ENCODE data around the gene ATF7.
"Not testable (repeated sequence)": the region's sequence is repeated elsewhere in the genome, so short reads cannot be mapped to it uniquely, and the experiment has no call there.

Gene ATF7

DNA sequence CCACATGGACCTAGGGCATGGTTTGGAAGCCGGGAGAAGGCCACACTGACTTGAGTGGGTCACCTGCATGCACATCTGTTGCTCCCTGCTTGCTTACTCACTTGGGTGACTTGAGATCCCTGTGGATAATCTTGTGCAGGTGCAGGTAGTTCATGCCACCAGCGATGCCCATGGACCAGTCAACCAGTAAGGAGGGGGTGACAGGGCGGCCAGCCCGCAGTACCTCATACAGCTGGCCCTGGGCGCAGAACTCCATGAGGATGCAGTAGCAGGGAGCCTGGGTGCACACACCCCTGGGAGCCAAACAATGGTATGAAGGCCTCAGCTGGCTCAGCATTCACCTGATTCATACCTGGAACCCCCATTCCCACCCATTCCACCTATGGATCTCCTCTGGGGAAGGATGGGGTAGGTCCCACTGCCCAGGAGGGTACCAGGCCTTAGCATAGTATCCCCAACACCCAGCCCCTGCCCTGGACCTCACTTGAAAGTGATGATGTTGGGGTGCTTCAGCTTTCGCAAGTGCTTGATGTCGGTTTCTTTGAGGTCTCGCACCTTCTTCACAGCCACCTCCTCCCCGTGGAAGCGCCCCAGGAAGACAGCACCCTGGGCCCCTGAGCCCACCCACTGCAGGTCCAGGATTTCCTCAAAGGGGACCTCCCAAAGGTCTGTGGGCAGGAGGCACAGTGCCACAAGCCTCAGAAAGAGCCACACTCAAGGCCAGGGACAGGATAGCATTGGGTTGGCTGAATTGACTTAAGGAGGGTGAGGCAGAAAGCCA, 140.0 kb downstream of the ATF7 start:
- H3K27ac Mint-ChIP-seq, result peak overlapping the region in 1 of 2 donors; percentile 19
- H3K4me3 Mint-ChIP-seq, result no peak overlapping the region
- H3K27me3 Mint-ChIP-seq, result no peaks in the 10 kb centered on the region
- no peaks in the 10 kb centered on the region for H3K9me3 Mint-ChIP-seq
- ATAC-seq (no peak), DNase-seq (no peak)
- peaks cover 38% of the 10 kb centered on the region for H3K4me1 Mint-ChIP-seq

DNA sequence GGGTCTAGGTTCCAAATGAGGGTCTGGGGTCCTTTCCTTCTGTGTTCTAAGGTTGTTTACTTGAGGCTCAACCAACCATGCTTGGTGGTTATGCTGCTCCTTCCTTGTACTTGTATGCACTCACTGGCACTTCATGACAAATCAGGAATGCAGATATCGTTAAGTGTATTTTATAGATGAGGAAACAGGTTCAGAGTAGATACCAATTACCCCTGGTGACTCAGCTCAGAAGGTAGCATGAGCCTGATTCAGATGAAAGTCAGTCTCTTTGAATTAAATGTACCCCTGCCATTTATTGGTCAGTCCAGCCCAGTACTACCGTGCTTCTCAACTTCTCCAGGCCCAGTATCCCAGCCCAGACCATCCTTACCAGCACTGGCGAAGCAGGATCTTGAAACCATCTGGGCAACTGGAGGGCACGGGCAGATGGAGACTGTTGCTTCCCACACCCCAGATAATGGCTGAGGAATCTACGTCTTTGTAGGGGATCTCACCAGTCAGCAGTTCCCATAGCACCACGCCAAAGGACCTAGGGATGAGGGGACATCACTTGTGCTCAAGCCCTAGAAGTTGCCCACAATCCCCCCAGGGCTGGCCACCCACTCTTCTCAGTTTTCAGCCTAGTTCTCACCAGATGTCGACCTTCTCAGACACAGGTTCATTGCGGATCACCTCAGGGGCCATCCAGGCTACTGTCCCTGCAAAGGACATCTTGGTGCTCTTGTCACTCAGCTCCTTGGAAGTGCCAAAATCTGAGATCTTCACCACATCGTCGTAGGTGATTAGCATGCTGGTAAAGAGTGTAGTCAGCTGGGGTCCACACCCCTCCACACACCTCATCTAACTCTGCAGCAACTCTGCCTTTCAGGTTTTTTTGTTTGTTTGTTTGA, 141.3 kb downstream of the ATF7 start:
- no peaks in the 10 kb centered on the region for H3K27me3 Mint-ChIP-seq
- peak overlapping the region in 1 of 2 donors; percentile 78 for H3K27ac Mint-ChIP-seq
- DNase-seq (no peak), ATAC-seq (no peak)
- no peaks in the 10 kb centered on the region for H3K9me3 Mint-ChIP-seq
- H3K4me3 Mint-ChIP-seq, result no peak overlapping the region
- peaks cover 38% of the 10 kb centered on the region for H3K4me1 Mint-ChIP-seq

GRCh38 chr12:53483979-53484377, 142.2 kb downstream of the ATF7 start:
- ATAC-seq, result peak; percentile 26

GRCh38 chr12:53483225-53483978, 142.8 kb downstream of the ATF7 start:
- Mint-ChIP-seq H3K27ac (no peak overlapping the region), H3K4me3 (no peak overlapping the region), H3K27me3 (no peaks in the 10 kb centered on the region), H3K4me1 (peaks cover 45% of the 10 kb centered on the region), H3K9me3 (no peaks in the 10 kb centered on the region)
- DNase-seq, result no peak
- ATAC-seq, result peak; percentile 8

More at GRCh38 chr12:53483979-53484377, 142.2 kb downstream of the ATF7 start:
- no peak for DNase-seq
- no peak overlapping the region for H3K4me3 Mint-ChIP-seq
- no peak overlapping the region for H3K27ac Mint-ChIP-seq
- no peaks in the 10 kb centered on the region for H3K9me3 Mint-ChIP-seq
- H3K27me3 Mint-ChIP-seq, result no peaks in the 10 kb centered on the region
- peaks cover 41% of the 10 kb centered on the region for H3K4me1 Mint-ChIP-seq

GRCh38 chr12:53482626-53483168, 143.5 kb downstream of the ATF7 start:
- no peak overlapping the region for H3K4me3 Mint-ChIP-seq
- H3K27ac Mint-ChIP-seq, result no peak overlapping the region
- H3K9me3 Mint-ChIP-seq, result no peaks in the 10 kb centered on the region
- H3K4me1 Mint-ChIP-seq, result peaks cover 39% of the 10 kb centered on the region
- no peaks in the 10 kb centered on the region for H3K27me3 Mint-ChIP-seq
- DNase-seq (no peak), ATAC-seq (no peak)

GRCh38 chr12:53481939-53482586, 144.1 kb downstream of the ATF7 start:
- peak overlapping the region in 1 of 2 donors; percentile 7 for H3K4me3 Mint-ChIP-seq
- H3K4me1 Mint-ChIP-seq, result peaks cover 35% of the 10 kb centered on the region
- H3K9me3 Mint-ChIP-seq, result no peaks in the 10 kb centered on the region
- H3K27me3 Mint-ChIP-seq, result no peaks in the 10 kb centered on the region
- ATAC-seq (peak; percentile 53), DNase-seq (no peak)
- peak overlapping the region in 1 of 2 donors; percentile 92 for H3K27ac Mint-ChIP-seq

- not testable (repeated sequence) for H3K4me3 Mint-ChIP-seq, ATAC-seq, DNase-seq, H3K27me3 Mint-ChIP-seq, H3K9me3 Mint-ChIP-seq
- Mint-ChIP-seq H3K27ac (peak overlapping the region in 1 of 2 donors; percentile 52), H3K4me1 (peaks cover 37% of the 10 kb centered on the region)
Observed at GRCh38 chr12:53481458-53481857, 144.7 kb downstream of the ATF7 start.

GRCh38 chr12:53480491-53481442, 145.4 kb downstream of the ATF7 start:
- H3K4me3 Mint-ChIP-seq, result no peak overlapping the region
- peaks cover 35% of the 10 kb centered on the region for H3K4me1 Mint-ChIP-seq
- peak overlapping the region; percentile 6 to 52 for H3K27ac Mint-ChIP-seq

GRCh38 chr12:53479331-53479730, 146.9 kb downstream of the ATF7 start:
- no peaks in the 10 kb centered on the region for H3K9me3 Mint-ChIP-seq
- H3K4me3 Mint-ChIP-seq, result no peak overlapping the region
- DNase-seq (no peak), ATAC-seq (no peak)
- H3K4me1 Mint-ChIP-seq, result peaks cover 36% of the 10 kb centered on the region
- H3K27ac Mint-ChIP-seq, result no peak overlapping the region
- no peaks in the 10 kb centered on the region for H3K27me3 Mint-ChIP-seq

More at GRCh38 chr12:53480491-53481442, 145.4 kb downstream of the ATF7 start:
- no peak for ATAC-seq
- no peaks in the 10 kb centered on the region for H3K9me3 Mint-ChIP-seq
- no peaks in the 10 kb centered on the region for H3K27me3 Mint-ChIP-seq
- DNase-seq, result no peak

- Mint-ChIP-seq H3K4me1 (peaks cover 41% of the 10 kb centered on the region), H3K27ac (peak overlapping the region in 1 of 2 donors; percentile 25), H3K4me3 (no peak overlapping the region), H3K9me3 (no peaks in the 10 kb centered on the region), H3K27me3 (no peaks in the 10 kb centered on the region)
- no peak for DNase-seq
- no peak for ATAC-seq
Observed at GRCh38 chr12:53478865-53479264, 147.3 kb downstream of the ATF7 start.

GRCh38 chr12:53476769-53477209, 149.4 kb downstream of the ATF7 start:
- Mint-ChIP-seq H3K4me1 (peaks cover 55% of the 10 kb centered on the region), H3K27me3 (no peaks in the 10 kb centered on the region), H3K9me3 (no peaks in the 10 kb centered on the region), H3K27ac (peak overlapping the region; percentile 29 to 92), H3K4me3 (no peak overlapping the region)
- DNase-seq, result no peak
- ATAC-seq, result peak; percentile 50

DNA sequence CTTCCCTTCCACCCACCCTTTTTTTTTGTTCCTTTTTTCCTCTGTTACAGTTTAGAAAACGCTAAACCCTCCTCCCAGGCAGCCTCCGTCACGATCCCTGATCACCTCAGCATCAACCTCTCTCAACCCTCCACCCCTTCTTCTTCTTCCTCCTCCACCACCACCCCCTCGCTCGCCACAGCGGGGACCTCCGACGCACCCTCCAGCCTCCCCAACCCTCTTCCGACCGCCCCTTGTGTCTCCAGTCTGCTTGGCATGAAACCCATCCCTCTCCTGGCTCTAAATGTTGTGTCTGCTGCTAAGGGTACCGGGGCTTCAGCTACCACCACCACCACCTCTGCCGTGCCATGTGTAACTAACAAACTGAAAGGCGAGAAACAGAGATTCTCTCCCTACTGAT, 151.4 kb downstream of the ATF7 start:
- H3K27me3 Mint-ChIP-seq, result no peaks in the 10 kb centered on the region
- ATAC-seq, result peak; percentile 42
- no peak for DNase-seq
- peaks cover 67% of the 10 kb centered on the region for H3K4me1 Mint-ChIP-seq
- H3K4me3 Mint-ChIP-seq, result peak overlapping the region; percentile 57 to 70
- H3K27ac Mint-ChIP-seq, result peak overlapping the region; percentile 82 to 96
- H3K9me3 Mint-ChIP-seq, result no peaks in the 10 kb centered on the region

- H3K9me3 Mint-ChIP-seq, result no peaks in the 10 kb centered on the region
- H3K27me3 Mint-ChIP-seq, result no peaks in the 10 kb centered on the region
- peaks cover 66% of the 10 kb centered on the region for H3K4me1 Mint-ChIP-seq
- peak overlapping the region in 1 of 2 donors; percentile 82 for H3K27ac Mint-ChIP-seq
- DNase-seq (no peak), ATAC-seq (no peak)
- H3K4me3 Mint-ChIP-seq, result peak overlapping the region; percentile 57 to 70
Observed at GRCh38 chr12:53474077-53474476, 152.1 kb downstream of the ATF7 start.

Data from stimulated activated naive CD8-positive, alpha-beta T cell treated with anti-CD3 and anti-CD28 coated beads, Interleukin-15, amount 100 ng/mL, for 72 hours (primary cell).